HG03439 (cell line): ENCODE measurements around the gene KANSL1L.

Experiments used
- ATAC-seq: cut with Tn5 transposase; IDR thresholded peaks from one replicate; pipeline ENCODE4 v1.9.1; 2021; ENCODE audit warnings: mild to moderate bottlenecking, moderate library complexity; ENCODE audit not compliant: unreplicated experiment

The KANSL1L gene

GRCh38 chr2:210002158-210003157, 168.8 kb downstream of the KANSL1L start, which contains the start of gene RPE:
Gene RPE (plus strand): TSS chr2:210002638. CDS start chr2:210002662, 24 bp downstream.
- ATAC-seq: peak; percentile 100

DNA sequence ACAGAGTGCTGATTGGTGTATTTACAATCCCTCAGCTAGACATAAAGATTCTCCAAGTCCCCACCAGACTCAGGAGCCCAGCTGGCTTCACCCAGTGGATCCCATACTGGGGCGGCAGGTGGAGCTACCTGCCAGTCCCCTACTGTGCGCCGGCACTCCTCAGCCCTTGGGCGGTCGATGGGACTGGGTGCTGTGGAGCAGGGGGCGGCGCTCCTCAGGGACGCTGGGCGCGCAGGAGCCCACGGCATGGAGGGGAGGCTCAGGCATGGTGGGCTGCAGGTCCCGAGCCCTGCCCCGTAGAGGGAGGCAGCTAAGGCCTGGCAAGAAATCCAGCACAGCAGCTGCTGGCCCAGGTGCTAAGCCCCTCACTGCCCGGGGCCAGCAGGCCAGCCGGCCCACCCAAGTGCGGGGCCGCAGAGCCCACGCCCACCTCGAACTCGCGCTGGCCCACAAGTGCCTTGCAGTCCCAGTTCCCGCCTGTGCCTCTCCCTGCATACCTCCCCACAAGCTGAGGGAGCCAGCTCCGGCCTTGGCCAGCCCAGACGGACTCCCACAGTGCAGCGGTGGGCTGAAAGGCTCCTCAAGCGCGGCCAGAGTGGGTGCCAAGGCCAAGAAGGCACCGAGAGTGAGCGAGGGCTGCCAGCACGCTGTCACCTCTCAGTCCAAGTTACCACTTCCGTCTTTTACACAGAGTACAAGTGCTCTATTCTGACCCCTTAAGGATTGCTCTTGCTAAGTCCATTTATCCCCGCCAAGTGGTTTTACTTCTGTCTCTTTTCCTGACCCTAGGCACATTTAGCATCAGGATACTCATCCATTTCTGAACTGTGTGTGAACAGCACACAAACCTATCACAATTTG, 170.5 kb downstream of the KANSL1L start:
- no peak for ATAC-seq

- no peak for ATAC-seq
Measured at GRCh38 chr2:209998596-209998995, 172.6 kb downstream of the KANSL1L start.

DNA sequence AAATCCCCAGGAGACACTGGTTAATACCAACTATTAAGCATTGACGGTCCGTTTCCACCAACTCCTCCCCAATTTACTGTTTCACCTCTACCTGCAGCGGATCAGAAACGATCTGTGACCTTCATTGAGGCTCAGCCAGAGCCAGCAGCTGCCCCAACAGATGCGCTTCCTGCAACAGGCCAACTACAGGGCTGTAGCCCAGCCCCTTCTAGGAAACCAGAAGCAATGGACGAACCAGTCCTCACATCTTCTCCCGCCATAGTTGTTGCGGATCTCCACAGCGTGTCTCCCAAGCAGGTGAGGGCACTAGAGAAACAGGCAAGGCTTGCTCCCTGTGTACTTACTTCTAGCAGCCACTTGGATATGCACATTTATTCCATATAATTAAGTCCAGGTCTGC, 177.2 kb downstream of the KANSL1L start:
- no peak for ATAC-seq

DNA sequence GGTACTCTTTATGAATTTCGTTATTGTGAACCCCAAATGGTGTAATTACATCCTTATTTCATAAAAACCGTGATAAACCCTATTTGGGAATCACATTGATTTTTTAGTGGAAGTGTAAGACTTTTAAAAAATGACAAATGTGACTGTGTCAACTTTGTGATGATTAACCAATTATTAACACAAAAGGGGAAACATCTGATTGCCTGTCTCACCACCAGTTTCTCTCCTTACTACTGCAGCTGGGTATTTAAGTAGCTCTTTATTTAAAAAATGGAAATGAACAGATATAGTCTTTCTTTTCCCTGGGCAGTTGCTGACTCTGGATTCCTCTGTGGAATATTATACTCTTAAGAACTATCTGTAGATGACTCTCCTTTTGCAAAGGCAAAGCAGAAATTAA, 180.4 kb downstream of the KANSL1L start:
- ATAC-seq: no peak

GRCh38 chr2:209988010-209988409, 183.2 kb downstream of the KANSL1L start:
- ATAC-seq: no peak

GRCh38 chr2:209986415-209986814, 184.8 kb downstream of the KANSL1L start:
- no peak for ATAC-seq

- ATAC-seq: no peak
Measured at GRCh38 chr2:209985874-209986273, 185.3 kb downstream of the KANSL1L start.

DNA sequence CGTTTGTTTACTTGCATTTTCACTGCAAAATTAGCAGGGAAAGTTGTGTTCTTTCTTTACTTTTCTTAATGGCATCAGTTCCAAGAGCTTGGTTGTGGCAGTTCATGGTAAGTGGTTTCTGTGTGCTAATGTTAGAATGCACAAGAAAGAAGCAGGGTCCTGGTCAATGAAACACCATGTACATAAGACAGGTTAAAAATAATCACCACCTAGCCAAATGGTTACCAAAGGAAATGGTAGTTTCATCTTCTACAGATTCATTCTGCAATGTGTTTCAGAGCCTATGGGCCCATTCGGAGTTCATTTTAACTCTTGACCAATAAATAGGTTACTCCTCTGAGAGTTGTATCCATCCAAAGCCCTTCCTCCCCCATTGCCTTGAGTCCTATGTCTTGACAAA, 186.9 kb downstream of the KANSL1L start:
- ATAC-seq: no peak

DNA sequence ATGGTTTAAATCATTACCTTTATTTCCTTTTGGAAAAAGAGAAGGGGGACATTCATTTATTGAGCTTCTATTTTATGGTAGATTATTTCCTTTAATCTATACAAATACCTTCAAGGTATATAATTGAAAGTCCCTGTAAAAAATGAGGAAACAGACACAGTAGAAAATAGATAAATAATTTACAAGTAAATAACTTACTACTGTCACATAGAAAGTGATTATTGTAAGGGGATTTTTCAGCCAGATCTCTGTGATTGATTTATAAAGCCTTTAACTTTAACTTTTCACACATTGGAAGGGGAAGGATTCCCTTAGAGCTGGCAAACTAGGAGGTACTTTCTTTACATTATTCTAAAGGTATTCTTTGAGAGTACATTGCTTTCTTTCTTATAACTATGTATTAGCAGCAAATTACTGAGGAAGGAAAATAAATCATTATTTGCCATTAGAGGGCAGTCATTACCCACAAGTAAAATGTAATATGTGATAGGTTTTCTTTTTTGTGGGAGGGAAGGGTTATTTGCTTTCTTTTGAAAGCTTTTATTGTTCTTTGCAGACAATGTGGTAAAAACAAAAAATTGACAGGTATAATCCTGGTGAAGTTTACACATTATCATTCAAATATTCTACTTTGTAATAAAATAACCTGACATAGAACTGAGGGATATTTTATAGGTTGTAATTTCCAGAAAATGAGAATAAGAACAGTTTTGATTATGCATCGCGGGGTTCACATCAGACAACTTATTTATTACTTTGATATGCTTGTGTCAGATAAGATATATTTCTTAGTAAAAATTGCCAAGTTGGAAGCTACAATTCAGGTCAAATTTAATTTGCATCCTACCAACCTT, 193.6 kb downstream of the KANSL1L start:
- ATAC-seq: peak; percentile 56

DNA sequence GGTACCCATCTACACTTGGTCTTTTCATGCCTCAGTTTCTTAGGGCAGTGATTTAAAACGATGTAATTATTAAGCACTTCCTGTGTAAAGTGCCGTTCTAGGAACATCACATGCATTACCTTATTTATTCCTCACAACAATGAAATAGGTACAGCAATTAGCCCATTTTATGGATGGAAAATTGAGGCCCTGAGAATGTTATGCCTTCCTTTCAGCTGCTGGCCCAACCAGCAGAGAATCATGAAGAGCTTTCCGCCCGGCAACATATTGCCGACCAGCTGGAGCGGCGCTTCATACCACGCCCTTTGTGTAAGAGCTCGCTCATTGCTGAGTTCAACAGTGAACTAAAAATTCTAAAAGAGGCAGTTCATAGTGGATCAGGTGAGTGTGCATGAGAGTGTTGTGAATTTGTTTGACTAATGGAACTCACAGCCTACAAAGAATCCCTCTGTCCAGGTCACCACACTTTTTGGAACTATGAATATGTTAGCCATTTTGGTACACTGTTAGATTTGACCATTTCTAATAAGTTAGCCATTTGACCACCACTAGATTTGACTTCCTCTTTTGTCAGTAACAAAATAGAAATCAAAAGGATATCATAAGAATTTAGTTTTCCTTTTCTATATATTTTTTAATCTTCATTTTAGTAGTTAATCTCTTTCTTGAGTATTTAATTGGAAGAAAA, 194.4 kb downstream of the KANSL1L start:
- no peak for ATAC-seq

- no peak for ATAC-seq
Measured at GRCh38 chr2:209974576-209974975, 196.6 kb downstream of the KANSL1L start.

- ATAC-seq: no peak
Measured at GRCh38 chr2:209973328-209973727, 197.9 kb downstream of the KANSL1L start.
